ENCODE measurements around the gene ZNF345.

ZNF345 gene

GRCh38 chr19:36833430-36833829 lies 17.2 kb upstream of the ZNF345 start:
- no peak for DNase-seq (ENCODE audit: low spot score)
- no peak for TF ChIP-seq CTCF (IDR thresholded peaks at IDR 0.05; ENCODE audit: poor library complexity, severe bottlenecking)
- Histone ChIP-seq H3K4me3 (ENCODE audit: severe bottlenecking) (no peak overlapping the region), H3K9me3 (ENCODE audit: severe bottlenecking) (peaks cover 28% of the 10 kb centered on the region), H3K27ac (ENCODE audit: poor library complexity, severe bottlenecking) (no peak overlapping the region), H3K36me3 (ENCODE audit: low read depth) (peaks cover 31% of the 10 kb centered on the region), H3K4me1 (ENCODE audit: insufficient read depth, poor library complexity, severe bottlenecking) (no peaks in the 10 kb centered on the region), H3K27me3 (ENCODE audit: insufficient read depth, poor library complexity, severe bottlenecking) (no peaks in the 10 kb centered on the region)
- no peak for ATAC-seq (ENCODE audit: low read depth)

- DNase-seq (ENCODE audit: low spot score) (no peak), ATAC-seq (ENCODE audit: low read depth) (no peak; the same call in 2 of the 3 replicates)
- H3K4me1 ChIP-seq (ENCODE audit: insufficient read depth, poor library complexity, severe bottlenecking), result peaks cover 4% of the 10 kb centered on the region
- H3K27me3 ChIP-seq (ENCODE audit: insufficient read depth, poor library complexity, severe bottlenecking), result no peaks in the 10 kb centered on the region
- peaks cover 4% of the 10 kb centered on the region for H3K9me3 ChIP-seq (ENCODE audit: severe bottlenecking)
- peaks cover 42% of the 10 kb centered on the region for H3K36me3 ChIP-seq (ENCODE audit: low read depth)
- H3K27ac ChIP-seq (ENCODE audit: poor library complexity, severe bottlenecking), result peak overlapping the region; percentile 51
- peak overlapping the region; percentile 53 for H3K4me3 ChIP-seq (ENCODE audit: severe bottlenecking)
- TF ChIP-seq CTCF (IDR thresholded peaks at IDR 0.05; ENCODE audit: poor library complexity, severe bottlenecking), result no peak
These were observed 13.3 kb upstream of the ZNF345 start for GRCh38 chr19:36837176-36837905.

GRCh38 chr19:36837906-36838783 lies 12.5 kb upstream of the ZNF345 start, which contains the start of gene ZNF790:
Gene ZNF790, minus strand, starts transcription at chr19:36838387. Its CDS starts 12,768 bp downstream, at chr19:36825619.
- H3K4me3 ChIP-seq (ENCODE audit: severe bottlenecking), result peak within 1 kb of the TSS; percentile 53
- DNase-seq (ENCODE audit: low spot score) (peak; percentile 82), ATAC-seq (ENCODE audit: low read depth) (peak; percentile 95)
- H3K27ac ChIP-seq (ENCODE audit: poor library complexity, severe bottlenecking), result peak within 1 kb of the TSS; percentile 51
- no peak for TF ChIP-seq CTCF (IDR thresholded peaks at IDR 0.05; ENCODE audit: poor library complexity, severe bottlenecking)
- peaks cover 4% of the 10 kb centered on the region for H3K9me3 ChIP-seq (ENCODE audit: severe bottlenecking)
- peaks cover 36% of the 10 kb centered on the region for H3K36me3 ChIP-seq (ENCODE audit: low read depth)
- peaks cover 4% of the 10 kb centered on the region for H3K4me1 ChIP-seq (ENCODE audit: insufficient read depth, poor library complexity, severe bottlenecking)
- no peaks in the 10 kb centered on the region for H3K27me3 ChIP-seq (ENCODE audit: insufficient read depth, poor library complexity, severe bottlenecking)

GRCh38 chr19:36838784-36839324 lies 11.8 kb upstream of the ZNF345 start:
- Histone ChIP-seq H3K9me3 (ENCODE audit: severe bottlenecking) (peaks cover 4% of the 10 kb centered on the region), H3K27ac (ENCODE audit: poor library complexity, severe bottlenecking) (peak overlapping the region; percentile 51), H3K4me1 (ENCODE audit: insufficient read depth, poor library complexity, severe bottlenecking) (peaks cover 4% of the 10 kb centered on the region), H3K27me3 (ENCODE audit: insufficient read depth, poor library complexity, severe bottlenecking) (no peaks in the 10 kb centered on the region), H3K36me3 (ENCODE audit: low read depth) (peaks cover 34% of the 10 kb centered on the region), H3K4me3 (ENCODE audit: severe bottlenecking) (peak overlapping the region; percentile 53)
- DNase-seq (ENCODE audit: low spot score), result peak; percentile 72
- no peak for TF ChIP-seq CTCF (IDR thresholded peaks at IDR 0.05; ENCODE audit: poor library complexity, severe bottlenecking)
- no peak for ATAC-seq (ENCODE audit: low read depth)
